DND-41 (cell line): ENCODE measurements around the gene SMTN.

Experiments used
- ATAC-seq: fragments of 200-7000 bp; cut with Tn5 transposase; 3 replicates; pipeline ENCODE4 v1.9.1; 2021; ENCODE audit warnings: low read depth; ENCODE audit not compliant: insufficient read depth
- DNase-seq: peaks from one replicate; pipeline ENCODE4 v3.0.0-alpha.2; 2020
- H2AFZ ChIP-seq: 2 replicates; pipeline ENCODE4 v1.6.0; 2012; ENCODE audit warnings: low read depth, low read length
- H3K27ac ChIP-seq: 2 replicates; pipeline ENCODE4 v1.5.1; 2012; ENCODE audit warnings: low read length, inconsistent platforms
- H3K27me3 ChIP-seq: fragments of 200-600 bp; sonication (generic); 2 replicates; pipeline ENCODE4 v1.6.0; 2012; ENCODE audit warnings: low read length, mild to moderate bottlenecking, inconsistent platforms; ENCODE audit not compliant: insufficient read depth, poor library complexity
- H3K36me3 ChIP-seq: 2 replicates; pipeline ENCODE4 v1.5.1; 2012; ENCODE audit warnings: low read length, inconsistent platforms; ENCODE audit not compliant: insufficient read depth
- H3K4me1 ChIP-seq: 2 replicates; pipeline ENCODE4 v1.5.1; 2012; ENCODE audit warnings: mild to moderate bottlenecking, low read length; ENCODE audit not compliant: insufficient read depth
- H3K4me2 ChIP-seq: 2 replicates; pipeline ENCODE4 v1.6.0; 2012; ENCODE audit warnings: mild to moderate bottlenecking, moderate library complexity, low read length, inconsistent platforms; ENCODE audit not compliant: insufficient read depth
- H3K4me3 ChIP-seq, 2 experiments: fragments of 200-600 bp in 1 of 2; shearing (Covaris generic) in 1 of 2; 2 replicates each; pipeline ENCODE4 v1.5.1; 2012 to 2016; ENCODE audit warnings: inconsistent platforms in 2 of 2, low read length in 2 of 2, mild to moderate bottlenecking in 2 of 2, low read depth in 1 of 2, moderate library complexity in 1 of 2
- H3K79me2 ChIP-seq: 2 replicates; pipeline ENCODE4 v1.6.0; 2012; ENCODE audit warnings: low read length, inconsistent platforms; ENCODE audit not compliant: insufficient read depth
- H3K9ac ChIP-seq: 2 replicates; pipeline ENCODE4 v1.6.0; 2012; ENCODE audit warnings: low read depth, mild to moderate bottlenecking, inconsistent platforms, low read length, moderate library complexity
- H3K9me3 ChIP-seq: 2 replicates; pipeline ENCODE4 v1.5.1; 2012; ENCODE audit warnings: low read length, moderate library complexity, mild to moderate bottlenecking, inconsistent platforms; ENCODE audit not compliant: insufficient read depth, severe bottlenecking
- H4K20me1 ChIP-seq: 2 replicates; pipeline ENCODE4 v1.6.0; 2012; ENCODE audit warnings: low read length; ENCODE audit not compliant: insufficient read depth
- CTCF ChIP-seq: IDR thresholded peaks from 2 replicates; pipeline ENCODE4 v1.5.1; 2012; ENCODE audit warnings: borderline replicate concordance, low read length, moderate library complexity, mild to moderate bottlenecking; ENCODE audit not compliant: poor library complexity, severe bottlenecking; ENCODE audit errors: extremely low read depth
- EZH2 ChIP-seq: IDR thresholded peaks from 3 replicates; pipeline ENCODE4 v1.6.1; 2012; ENCODE audit warnings: borderline replicate concordance, low read depth, mild to moderate bottlenecking, moderate library complexity, low read length, inconsistent platforms; ENCODE audit not compliant: severe bottlenecking

Gene SMTN

GRCh38 chr22:31103111-31103510, 22.0 kb downstream of the SMTN start:
- peaks cover 12% of the 10 kb centered on the region for H3K4me1 ChIP-seq
- H3K27me3 ChIP-seq = no peaks in the 10 kb centered on the region
- no peak for TF ChIP-seq EZH2
- no peak for TF ChIP-seq CTCF
- no peaks in the 10 kb centered on the region for H3K79me2 ChIP-seq
- no peak overlapping the region for H3K4me3 ChIP-seq
- no peaks in the 10 kb centered on the region for H3K9me3 ChIP-seq
- no peaks in the 10 kb centered on the region; the same call in 1 of the 2 replicates for H4K20me1 ChIP-seq
- H3K36me3 ChIP-seq = peaks cover 16% of the 10 kb centered on the region
- no peak overlapping the region for H3K4me2 ChIP-seq
- ATAC-seq = no peak
- H3K9ac ChIP-seq = no peak overlapping the region
- no peak overlapping the region for H2AFZ ChIP-seq
- no peak overlapping the region for H3K27ac ChIP-seq
- DNase-seq = no peak

DNA sequence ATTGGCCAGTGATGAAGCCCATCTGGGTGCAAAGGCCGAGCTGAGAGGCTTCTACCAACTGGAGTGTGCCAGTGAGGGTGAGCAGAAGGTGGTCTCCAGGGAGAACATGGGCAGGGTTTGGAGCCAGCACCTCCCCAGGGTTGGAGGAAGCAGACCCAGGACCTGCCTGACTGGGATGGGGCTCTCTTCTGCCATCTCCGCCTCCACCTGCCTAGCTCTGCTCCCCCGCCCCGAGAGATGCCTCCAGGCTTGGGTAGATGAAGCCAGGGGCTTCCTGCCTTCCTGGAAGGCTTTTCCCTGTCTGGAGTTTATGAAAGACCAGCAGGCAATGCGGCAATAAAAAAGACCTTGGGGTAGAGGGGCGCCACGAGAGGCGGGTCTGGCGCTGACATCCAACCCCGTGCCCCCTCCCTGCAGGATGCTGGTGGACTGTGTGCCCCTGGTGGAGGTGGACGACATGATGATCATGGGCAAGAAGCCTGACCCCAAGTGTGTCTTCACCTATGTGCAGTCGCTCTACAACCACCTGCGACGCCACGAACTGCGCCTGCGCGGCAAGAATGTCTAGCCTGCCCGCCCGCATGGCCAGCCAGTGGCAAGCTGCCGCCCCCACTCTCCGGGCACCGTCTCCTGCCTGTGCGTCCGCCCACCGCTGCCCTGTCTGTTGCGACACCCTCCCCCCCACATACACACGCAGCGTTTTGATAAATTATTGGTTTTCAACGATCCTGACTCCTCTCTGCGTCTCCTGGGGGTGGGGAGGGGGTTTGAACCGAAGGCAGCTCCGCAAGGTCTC, 23.0 kb downstream of the SMTN start:
- ATAC-seq (no peak), DNase-seq (no peak)
- H3K27ac ChIP-seq = no peak overlapping the region
- no peaks in the 10 kb centered on the region for H3K9me3 ChIP-seq
- no peak overlapping the region for H2AFZ ChIP-seq
- H4K20me1 ChIP-seq = no peaks in the 10 kb centered on the region; the same call in 1 of the 2 replicates
- H3K9ac ChIP-seq = no peak overlapping the region
- peaks cover 16% of the 10 kb centered on the region for H3K4me1 ChIP-seq
- no peak overlapping the region for H3K4me3 ChIP-seq
- H3K4me2 ChIP-seq = no peak overlapping the region
- peaks cover 13% of the 10 kb centered on the region for H3K36me3 ChIP-seq
- TF ChIP-seq CTCF (no peak), EZH2 (no peak)
- no peaks in the 10 kb centered on the region for H3K79me2 ChIP-seq
- no peaks in the 10 kb centered on the region for H3K27me3 ChIP-seq

GRCh38 chr22:31104869-31105268, 23.8 kb downstream of the SMTN start:
- H3K36me3 ChIP-seq = peaks cover 6% of the 10 kb centered on the region
- H2AFZ ChIP-seq = no peak overlapping the region

More at GRCh38 chr22:31104869-31105268, 23.8 kb downstream of the SMTN start:
- no peaks in the 10 kb centered on the region; the same call in 1 of the 2 replicates for H4K20me1 ChIP-seq
- no peak for ATAC-seq
- H3K79me2 ChIP-seq = no peaks in the 10 kb centered on the region
- no peak overlapping the region for H3K4me3 ChIP-seq
- no peak overlapping the region for H3K27ac ChIP-seq
- DNase-seq = no peak
- no peak overlapping the region for H3K9ac ChIP-seq
- H3K27me3 ChIP-seq = no peaks in the 10 kb centered on the region
- H3K4me1 ChIP-seq = peaks cover 16% of the 10 kb centered on the region
- H3K4me2 ChIP-seq = no peak overlapping the region
- H3K9me3 ChIP-seq = no peaks in the 10 kb centered on the region
- no peak for TF ChIP-seq EZH2
- TF ChIP-seq CTCF = no peak
